Activated CD8-positive, alpha-beta memory T cell treated with anti-CD3 and anti-CD28 coated beads for 48 hours (primary cell): ENCODE results near the gene GALM.
"Not testable (repeated sequence)": the region's sequence is repeated elsewhere in the genome, so short reads cannot be mapped to it uniquely, and the experiment has no call there.

Source experiments
- DNase-seq, 3 experiments: peaks; one replicate each; pipeline ENCODE4 v3.0.0-alpha.2; 2020; ENCODE audit warnings: low read depth in 2 of 3, low spot score in 2 of 3

The GALM gene

DNA sequence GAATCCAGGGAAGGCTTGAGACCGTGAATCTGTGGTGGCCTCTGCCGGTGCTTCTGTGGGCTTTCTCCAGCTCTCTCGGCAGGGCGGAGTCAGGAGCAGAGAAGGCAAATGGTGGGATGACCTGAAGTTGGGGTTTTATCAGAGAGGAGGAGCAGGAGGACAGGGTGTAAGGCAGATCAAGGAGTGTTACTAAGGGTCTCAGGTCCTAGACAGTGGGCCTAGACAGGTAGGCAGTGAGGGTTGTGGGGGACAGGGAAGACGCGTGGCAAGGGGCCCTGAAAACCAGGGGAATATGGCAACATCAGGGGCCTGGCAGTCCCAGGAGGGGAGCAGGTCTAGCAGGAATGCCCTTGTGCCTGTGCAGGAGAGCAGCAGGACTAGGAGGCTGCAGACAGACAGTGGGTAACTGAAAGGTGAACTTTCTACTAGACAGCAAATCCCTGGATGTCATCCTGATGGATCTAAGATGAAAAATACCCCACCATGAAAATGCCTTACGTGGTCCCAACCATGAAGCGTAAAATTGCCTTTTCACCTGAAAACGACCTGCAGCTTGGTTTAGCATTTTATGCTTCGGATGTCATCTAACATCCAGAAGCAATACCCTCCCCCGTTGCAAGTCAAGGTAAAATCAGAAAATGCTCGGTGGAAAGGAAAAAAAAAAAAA is 43.1 kb downstream of the GALM start:
- DNase-seq: no peak

DNA sequence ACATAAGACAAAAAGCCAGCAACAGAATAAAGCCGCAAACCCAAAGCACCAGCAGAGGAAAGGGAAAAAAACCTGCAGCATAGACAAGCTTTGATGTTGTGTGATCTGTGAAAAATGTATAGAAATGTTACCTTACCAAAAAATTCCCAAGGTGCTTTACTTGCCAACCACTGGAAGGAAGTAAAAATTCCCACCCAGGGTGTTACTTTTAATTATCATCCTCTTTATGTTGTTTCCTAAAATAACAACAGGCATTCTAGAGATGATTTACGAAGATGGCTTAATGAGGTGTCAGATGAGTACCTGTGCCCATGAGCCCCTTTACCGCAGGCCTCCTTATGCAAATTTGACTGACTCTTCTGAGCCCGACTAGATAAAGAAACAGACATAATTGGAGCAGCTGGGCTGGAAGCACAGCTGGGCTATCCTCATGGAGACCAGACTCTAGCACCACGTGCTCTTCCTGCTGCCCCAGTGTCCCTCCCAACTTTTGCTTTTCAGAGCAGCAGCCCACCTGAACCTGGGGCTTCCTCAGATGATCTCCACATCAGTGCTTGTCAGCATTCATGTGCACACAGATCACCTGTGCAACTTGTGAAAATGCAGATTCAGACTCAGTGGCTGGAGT is 43.8 kb downstream of the GALM start:
- peak in 1 of 3 experiments; percentile 12 for DNase-seq

DNA sequence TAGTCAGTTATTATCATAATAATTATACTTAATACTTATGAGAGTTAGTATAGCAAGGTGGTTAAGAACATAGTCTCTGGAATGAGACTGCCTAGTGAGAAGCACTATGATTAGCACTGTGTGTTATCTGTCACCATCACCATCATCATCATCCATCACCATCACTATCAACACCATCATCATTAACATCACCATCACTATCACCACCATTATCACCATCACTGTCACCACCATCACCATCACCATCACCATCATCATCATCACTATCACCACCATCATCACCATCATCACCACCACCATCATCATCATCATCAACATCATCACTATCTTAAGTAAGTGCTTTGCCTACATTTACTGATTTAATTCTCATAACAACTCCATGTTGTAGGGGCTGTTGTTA is 45.6 kb downstream of the GALM start:
- DNase-seq: no peak

DNA sequence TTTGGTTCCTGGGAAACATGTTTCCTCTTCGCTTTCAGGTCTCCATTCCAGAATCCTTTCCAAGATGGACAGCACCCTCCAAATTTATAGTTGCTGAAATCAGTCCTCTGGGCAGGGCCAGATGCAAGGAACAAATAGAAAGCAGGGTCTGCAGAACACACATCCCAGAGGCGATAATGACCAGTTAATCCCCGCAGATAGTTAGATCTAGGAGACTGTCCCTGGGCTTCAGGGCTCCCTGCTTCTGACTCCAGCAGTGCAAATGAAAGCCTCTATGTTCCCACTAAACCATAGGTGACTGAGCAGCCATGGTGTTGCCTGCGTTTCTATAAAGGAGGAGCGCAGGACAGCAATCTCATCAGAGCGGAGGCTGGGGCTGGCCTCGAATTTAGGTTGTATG is 46.5 kb downstream of the GALM start:
- no peak for DNase-seq

DNA sequence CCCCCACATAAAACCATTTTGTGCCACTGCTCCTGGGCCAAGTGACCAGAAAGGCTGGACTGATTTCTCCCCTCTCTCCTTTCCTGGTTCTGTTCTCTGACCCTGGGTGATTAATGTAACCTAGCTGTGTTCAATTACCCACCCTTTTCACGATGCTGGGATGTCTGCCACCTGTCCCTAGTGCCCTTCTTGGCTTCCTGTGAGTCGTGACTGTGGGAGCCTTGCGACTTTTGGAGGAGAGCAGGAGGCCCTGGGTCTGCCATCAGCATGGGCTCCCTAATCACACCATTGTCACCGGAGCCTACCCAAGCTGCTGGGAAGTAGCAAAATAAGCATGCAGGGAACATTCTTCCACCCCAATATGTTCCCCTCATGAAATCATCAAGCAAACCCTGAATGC is 47.0 kb downstream of the GALM start:
- DNase-seq: no peak

DNA sequence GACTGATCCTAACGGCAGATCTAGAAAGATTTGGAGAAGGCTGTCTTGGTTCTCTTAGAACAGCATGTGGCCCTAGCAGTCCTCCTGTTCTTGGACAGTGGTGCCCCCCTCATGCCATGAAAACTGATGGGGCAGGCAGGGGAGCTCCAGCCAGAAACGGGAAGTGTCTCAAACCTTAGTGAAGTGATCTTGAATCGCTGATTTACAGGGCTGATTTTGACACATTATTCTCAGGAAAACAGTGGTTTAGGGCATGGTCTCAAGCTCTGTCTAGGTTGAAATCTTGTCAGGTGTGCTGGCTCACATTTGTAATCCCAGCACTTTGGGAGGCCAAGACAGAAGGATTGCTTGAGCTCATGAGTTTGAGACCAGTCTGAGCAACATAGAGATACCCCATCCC is 47.4 kb downstream of the GALM start:
- no peak for DNase-seq

DNA sequence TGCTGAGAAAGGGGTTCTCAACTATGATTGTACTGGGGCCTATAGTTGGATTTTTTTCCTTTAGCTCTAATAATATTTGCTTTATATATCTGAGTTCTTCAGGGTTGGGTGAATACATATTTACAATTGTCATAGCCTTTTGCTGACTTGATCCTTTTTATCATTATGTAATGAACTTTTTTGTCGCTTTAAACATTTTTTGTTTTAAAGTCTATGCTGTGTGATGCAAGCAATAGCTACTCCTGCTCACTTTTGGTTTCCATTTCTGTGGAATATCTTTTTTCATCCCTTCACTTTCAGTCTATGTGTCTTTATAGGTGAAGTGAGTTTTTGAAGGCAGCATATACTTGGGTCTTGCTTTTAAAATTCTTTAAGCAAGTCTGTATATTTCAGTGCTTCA is 49.0 kb downstream of the GALM start:
- not testable (repeated sequence) for DNase-seq

DNA sequence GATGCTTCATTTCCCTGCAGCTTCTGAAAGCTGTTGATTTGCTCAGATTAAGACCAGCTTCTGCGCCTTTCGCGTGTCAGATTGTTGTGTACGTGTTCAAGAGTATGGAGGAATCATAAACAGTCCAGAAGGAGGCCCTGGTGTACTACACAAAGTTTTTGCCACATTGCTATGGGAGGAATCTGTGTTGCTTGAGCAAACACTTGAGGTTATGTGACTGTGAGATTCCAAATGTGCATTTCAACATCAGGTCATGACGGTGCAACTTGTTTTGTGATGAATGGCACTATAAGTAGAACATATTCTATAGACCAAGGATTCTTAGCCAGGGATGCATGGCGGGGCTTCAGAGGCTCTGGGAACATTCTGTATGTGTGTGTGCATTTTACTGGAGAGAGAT is 50.3 kb downstream of the GALM start:
- no peak for DNase-seq

DNA sequence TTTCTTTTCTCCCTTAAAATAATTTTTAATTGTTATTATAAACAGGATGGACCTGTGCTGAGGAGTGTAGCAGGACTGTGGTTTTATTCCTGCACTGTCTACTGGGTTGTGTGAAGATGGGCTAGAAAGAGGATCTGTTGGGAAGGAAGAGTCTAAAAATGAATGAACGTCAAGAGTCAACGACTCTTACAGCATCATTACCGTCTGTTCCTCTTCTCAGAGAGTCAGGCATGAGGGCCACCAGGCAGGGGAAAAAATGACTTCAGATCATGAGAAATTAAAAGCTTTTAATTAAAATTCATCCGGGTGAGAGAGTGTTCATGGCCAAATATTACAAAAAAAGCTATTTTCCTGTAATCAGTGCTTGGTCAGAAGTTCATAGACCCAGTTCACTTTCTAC is 52.7 kb downstream of the GALM start:
- DNase-seq: no peak

DNA sequence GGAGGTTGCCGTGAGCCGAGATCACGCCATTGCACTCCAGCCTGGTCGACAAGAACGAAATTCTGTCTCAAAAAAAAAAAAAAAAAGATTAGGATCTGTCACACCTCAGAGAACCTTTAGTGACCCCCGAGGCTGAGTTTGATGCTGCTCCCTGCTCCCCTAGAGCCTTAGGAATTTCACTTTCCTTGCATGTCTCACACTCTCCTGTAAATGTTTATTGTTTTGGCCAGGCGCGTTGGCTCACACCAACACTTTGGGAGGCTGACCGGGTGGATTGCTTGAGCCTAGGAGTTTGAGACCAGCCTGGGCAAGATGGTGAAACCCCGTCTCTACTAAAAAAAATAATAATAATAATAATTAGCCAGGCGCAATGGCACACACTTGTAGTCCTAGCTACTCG is 53.8 kb downstream of the GALM start:
- DNase-seq: no peak

DNA sequence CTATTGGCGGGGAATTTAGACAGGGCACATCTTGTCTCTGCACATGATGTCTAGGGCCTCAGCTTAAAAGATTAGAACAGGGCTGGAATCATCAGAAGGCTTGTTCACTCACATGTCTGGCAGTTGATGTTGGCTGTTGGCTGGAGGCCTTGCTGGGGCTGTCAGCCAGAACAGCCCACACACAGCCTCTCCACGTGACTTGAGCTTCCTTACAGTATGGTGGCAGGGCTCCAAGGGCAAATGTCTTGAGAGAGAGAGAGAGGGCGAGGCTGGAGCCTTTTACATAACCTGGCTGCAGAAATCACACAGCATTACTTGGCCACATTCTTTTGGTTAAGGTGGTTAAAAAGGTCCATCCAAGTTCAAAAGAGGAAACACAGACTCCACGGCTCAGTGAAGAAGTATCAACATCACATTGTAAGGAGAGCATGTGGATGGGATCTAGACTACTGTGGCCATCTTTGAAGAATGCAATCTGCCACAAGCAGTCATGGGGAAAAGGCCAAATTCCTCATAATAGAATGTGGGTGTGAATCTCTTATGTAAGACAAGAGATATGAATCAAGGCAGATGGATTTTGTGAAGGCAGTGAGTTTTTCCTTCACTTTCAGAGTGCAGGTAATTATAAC is 54.8 kb downstream of the GALM start:
- no peak for DNase-seq

DNA sequence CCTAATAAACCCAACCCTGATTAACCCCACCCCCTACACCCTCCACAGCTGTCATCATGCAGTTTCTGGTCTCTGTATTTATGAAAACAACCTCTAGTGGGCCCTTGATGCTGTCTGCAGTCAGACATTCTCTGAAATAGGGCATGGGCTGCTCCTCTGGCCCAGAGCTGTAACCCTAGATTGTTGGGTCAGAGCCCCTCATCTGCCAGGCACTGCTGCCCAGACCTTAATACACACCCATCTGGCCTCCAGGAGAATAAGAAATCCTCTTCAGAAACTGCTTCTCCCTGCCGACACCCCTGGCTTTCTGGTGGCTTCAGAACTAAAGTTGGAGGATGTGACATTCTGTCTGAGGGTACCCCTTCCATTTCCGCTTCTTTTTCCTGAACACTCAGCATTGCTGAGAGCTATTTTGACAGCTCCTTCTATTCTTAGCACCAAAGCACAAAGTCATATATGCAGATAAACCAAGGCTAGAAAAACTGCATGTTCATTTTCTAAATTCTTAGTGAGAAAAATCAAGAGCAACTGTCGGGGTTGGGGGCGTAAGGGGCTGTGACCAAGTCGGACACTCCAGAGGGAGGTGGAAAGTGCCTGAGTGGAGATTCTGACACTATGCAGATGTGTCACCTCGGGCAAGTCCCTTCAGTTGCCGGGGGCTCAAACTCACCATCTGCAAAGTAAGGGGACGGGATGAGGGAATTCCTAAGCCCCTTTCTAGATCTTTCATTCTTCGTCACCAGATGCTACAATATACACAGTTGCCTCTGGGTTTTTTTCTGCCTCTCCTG is 56.6 kb downstream of the GALM start:
- peak in 1 of 3 experiments; percentile 46 for DNase-seq

DNA sequence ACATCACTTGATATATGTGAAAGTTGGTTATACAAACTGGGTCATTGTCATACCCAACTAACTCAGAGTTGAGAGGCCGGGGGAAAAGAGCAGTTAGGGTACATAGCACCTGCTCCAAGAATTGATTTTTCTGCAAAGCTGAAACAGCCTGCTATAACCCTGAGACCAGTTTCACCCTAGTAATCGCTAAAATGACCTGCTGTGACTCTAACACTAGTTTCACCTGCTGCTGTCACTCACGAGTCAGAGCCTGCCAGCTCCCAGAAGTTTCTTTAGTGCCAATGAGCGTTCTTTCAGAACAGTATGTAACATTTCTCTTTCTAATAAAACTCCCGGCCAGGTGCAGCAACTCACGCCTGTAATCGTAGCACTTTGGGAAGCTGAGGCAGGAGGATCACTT is 57.3 kb downstream of the GALM start:
- no peak for DNase-seq

DNA sequence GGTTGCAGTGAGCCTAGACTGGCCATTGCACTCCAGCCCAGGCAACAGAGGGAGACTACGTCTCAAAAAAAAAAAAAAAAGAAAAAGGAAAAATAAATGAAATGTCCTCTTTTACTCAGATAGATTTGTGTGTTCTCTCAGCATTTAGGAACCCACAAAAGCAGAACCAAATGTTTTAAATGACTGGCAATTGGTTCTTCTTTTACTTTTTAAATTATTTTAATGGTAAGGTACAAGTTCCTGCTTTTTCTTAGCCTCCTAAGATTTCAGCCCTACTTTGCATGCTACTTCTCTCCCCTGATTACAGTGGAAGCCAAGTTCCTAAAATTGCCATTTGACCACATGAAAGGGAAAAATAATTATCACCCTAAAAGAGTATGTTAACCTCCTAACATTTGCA is 61.7 kb downstream of the GALM start:
- no peak for DNase-seq

DNA sequence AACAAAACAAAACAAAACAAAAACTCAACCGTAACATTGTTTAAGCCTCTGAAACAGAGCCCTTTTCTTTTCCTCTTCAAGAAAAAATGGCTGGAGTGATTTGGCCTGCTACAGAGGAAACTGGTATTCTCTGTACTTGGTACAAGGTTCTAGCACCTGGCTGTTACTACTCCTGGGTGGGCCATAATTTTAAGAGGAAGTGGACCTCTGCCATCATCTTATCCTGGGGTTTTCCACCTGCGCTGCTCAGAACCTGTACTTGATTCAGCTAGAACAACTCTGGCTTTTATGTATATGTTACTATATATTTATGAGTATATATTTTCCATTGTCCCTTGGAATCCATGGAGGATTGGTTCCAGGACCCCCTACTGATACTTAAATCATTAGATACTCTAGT is 62.8 kb downstream of the GALM start:
- no peak for DNase-seq

DNA sequence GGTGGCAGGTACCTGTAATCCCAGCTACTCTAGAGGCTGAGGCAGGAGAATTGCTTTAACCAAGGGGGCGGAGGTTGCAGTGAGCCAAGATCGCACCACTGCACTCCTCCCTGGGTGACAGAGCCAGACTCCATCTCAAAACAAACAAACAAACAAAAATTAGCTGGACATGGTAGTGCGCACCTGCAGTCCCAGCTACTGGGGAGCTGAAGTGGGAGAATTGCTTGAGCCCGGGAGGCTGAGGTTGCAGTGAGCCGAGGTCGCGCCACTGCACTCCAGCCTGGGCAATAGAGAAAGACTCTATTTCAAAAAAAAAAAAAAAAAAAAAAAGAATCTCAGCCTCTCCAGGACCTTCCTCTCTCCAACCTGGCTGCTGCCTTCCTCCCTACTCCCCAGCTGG is 65.2 kb downstream of the GALM start:
- no peak for DNase-seq

DNA sequence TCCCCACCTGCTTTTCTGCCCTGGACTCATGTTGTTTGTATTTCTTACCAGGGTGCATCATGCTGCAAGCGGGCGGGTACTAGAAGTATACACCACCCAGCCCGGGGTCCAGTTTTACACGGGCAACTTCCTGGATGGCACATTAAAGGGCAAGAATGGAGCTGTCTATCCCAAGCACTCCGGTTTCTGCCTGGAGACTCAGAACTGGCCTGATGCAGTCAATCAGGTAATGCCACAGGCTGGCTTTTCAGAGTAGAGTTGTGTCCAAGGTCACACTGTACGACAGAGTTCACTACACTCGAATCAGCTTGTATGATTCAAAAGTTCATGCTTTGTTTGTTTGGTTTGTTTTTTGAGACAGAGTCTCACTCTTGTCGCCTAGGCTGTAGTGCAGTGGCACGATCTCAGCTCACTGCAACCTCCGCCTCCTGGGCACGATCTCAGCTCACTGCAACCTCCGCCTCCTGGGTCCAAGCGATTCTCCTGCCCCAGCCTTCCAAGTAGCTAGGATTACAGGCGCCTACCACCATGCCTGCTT is 65.8 kb downstream of the GALM start:
- DNase-seq: no peak

DNA sequence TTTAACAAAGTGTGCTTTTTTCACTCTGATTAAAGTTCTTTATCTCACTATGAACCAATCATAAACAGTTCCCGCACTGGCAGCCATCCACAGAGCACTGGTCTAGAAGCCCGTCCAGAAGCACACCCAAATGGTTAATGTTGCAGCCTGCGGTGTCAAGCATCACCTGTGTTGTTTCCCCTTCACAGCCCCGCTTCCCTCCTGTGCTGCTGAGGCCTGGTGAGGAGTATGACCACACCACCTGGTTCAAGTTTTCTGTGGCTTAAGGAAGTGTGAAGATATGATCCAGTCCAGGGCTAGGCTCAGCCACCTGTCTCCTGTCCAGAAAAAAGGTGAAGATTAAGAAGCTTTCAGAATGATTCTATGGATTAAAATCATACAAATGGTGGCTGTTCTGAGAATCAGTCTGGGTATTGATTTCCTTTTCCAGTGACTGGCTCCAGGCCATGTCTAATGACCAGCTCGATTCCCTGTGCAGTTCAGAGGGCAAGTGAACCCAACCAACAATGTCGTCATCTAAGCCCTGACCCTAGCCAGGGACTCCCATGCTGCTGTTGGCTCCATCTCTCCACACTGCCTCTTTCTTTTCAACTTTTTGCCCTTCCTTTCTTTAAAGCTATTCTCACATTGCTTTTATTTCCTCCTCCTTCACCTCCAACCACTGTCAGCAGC is 67.5 kb downstream of the GALM start:
- DNase-seq: no peak

DNA sequence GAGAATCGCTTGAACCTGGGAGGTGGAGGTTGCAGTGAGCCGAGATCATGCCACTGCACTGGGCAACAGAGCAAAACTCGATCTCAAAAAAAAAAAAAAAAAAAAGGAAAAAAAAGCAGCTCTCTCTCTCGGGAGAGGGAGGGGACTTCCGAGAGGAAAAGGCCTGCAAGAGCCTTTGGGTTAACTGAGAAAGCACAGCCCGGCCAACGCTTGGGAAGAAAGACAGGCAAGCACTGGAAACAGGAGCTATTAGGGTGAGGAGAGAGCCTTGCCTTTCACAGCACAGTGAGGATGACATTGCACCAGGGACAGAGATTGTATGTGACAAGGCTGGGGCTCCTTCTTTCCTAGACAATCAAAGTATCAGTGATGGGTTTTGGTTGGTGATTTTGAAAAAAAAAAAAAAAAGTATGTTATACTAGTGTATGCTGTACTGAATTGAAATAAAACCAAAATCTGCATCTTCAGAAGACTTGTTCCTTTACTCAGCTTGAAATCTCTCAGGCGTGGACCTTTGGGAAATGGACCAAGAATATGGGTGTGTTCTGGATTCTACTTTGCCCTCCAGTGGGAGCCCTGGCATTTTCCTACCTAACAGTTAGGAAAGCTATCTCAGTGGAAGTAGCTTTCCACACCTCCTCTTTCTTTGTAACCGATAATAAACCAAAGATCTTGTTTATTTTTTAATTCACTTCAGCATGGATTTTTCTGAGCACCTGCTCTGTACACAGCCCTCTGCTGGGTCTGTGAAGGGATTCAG is 68.6 kb downstream of the GALM start:
- no peak for DNase-seq

DNA sequence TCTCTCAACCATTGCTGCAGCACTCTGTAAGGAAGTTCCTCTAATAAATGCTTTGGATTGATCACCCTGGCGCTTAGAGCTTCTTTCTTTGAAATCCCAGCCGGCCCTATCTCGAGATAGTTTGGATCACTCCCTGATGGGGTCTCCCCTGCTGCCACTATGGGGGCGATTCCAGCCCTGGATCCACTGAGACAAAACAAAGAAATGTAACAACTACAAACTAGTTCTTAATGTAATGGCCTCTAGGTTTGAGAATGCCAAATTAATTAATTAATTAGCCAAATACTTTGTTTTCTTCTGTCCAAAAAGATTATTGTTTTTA is 70.0 kb downstream of the GALM start:
- no peak for DNase-seq
